IMR-90 (cell line): Measurements from ENCODE around the gene ELMOD3. TPM values are rescaled to one million over a fixed set of nuclear protein-coding genes. Genes with fewer than 3 reads are reported as not detected.

Experiments used
- ATAC-seq: fragments of 200-7000 bp; cut with Tn5 transposase; 2 replicates; pipeline ENCODE4 v1.9.1; 2020; ENCODE audit warnings: low read depth, mild to moderate bottlenecking, moderate library complexity
- BruUV-seq: library from RNA; stranded (reverse); fragments of 400-500 nt; replicated peaks from 2 replicates; lab custom pipeline; 2021; lab: Mats Ljungman, UMichigan
- CTCF ChIA-PET: fragments of 300-600 bp; formaldehyde crosslinking; extraction: SDS; loops from one replicate; lab custom pipeline; 2021; ENCODE audit warnings: antibody characterized with exemption; lab: Yijun Ruan, JAX
- POLR2A ChIA-PET: fragments of 300-600 bp; sonication (Branson Sonifier 250); formaldehyde crosslinking; loops from one replicate; lab custom pipeline; 2022; ENCODE audit warnings: antibody characterized with exemption; ENCODE audit not compliant: unreplicated experiment; lab: Charles Lee
- DNase-seq: peaks from one replicate; pipeline ENCODE4 v3.0.0; 2013
- H2AFZ ChIP-seq: replicated peaks from 2 replicates; pipeline ENCODE3; 2013; ENCODE audit warnings: low read length, mild to moderate bottlenecking; ENCODE audit not compliant: poor library complexity
- H2AK5ac ChIP-seq: 2 replicates; pipeline ENCODE4 v1.6.1; 2013; ENCODE audit warnings: low read depth, low read length, inconsistent platforms
- H2AK9ac ChIP-seq: replicated peaks from 2 replicates; pipeline ENCODE3; 2013; ENCODE audit warnings: mild to moderate bottlenecking, low read depth, low read length, moderate library complexity; ENCODE audit not compliant: poor library complexity
- H2BK120ac ChIP-seq: 2 replicates; pipeline ENCODE4 v1.6.1; 2013; ENCODE audit warnings: low read depth, low read length, inconsistent platforms
- H2BK15ac ChIP-seq: 3 replicates; pipeline ENCODE4 v1.6.1; 2013; ENCODE audit warnings: low read depth, low read length, inconsistent platforms
- H2BK20ac ChIP-seq: 2 replicates; pipeline ENCODE4 v1.6.1; 2013; ENCODE audit warnings: low read depth, mild to moderate bottlenecking, inconsistent platforms, low read length, moderate library complexity
- H2BK5ac ChIP-seq: 2 replicates; pipeline ENCODE4 v1.6.1; 2013; ENCODE audit warnings: mild to moderate bottlenecking, low read depth, low read length, inconsistent platforms; ENCODE audit not compliant: poor library complexity, severe bottlenecking
- H3K14ac ChIP-seq: replicated peaks from 2 replicates; pipeline ENCODE4 v1.6.1; 2013; ENCODE audit warnings: low read depth, low read length, inconsistent platforms
- H3K18ac ChIP-seq: 2 replicates; pipeline ENCODE4 v1.6.1; 2013; ENCODE audit warnings: low read depth, low read length, control low read depth
- H3K23ac ChIP-seq: 2 replicates; pipeline ENCODE4 v1.6.1; 2013; ENCODE audit warnings: low read depth, low read length, inconsistent platforms
- H3K27ac ChIP-seq: 2 replicates; pipeline ENCODE4 v1.5.1; 2013; ENCODE audit warnings: mild to moderate bottlenecking, control low read depth, low read length; ENCODE audit not compliant: insufficient read depth
- H3K27me3 ChIP-seq: 2 replicates; pipeline ENCODE4 v1.6.1; 2013; ENCODE audit warnings: low read length; ENCODE audit not compliant: control insufficient read depth, insufficient read depth
- H3K36me3 ChIP-seq: 2 replicates; pipeline ENCODE4 v1.6.1; 2013; ENCODE audit warnings: low read length, mixed read lengths; ENCODE audit not compliant: control insufficient read depth, insufficient read depth
- H3K4ac ChIP-seq: 2 replicates; pipeline ENCODE4 v1.6.1; 2013; ENCODE audit warnings: low read depth, low read length, inconsistent platforms
- H3K4me1 ChIP-seq: 2 replicates; pipeline ENCODE4 v1.6.1; 2013; ENCODE audit warnings: low read length, mixed read lengths; ENCODE audit not compliant: control insufficient read depth, insufficient read depth
- H3K4me2 ChIP-seq: 2 replicates; pipeline ENCODE4 v1.6.1; 2013; ENCODE audit warnings: low read depth, mild to moderate bottlenecking, control low read depth, low read length, moderate library complexity
- H3K4me3 ChIP-seq: 2 replicates; pipeline ENCODE4 v1.5.1; 2013; ENCODE audit warnings: low read depth, mild to moderate bottlenecking, control low read depth, low read length, moderate library complexity; ENCODE audit not compliant: insufficient read depth
- H3K56ac ChIP-seq: 2 replicates; pipeline ENCODE4 v1.6.1; 2013; ENCODE audit warnings: low read length, inconsistent platforms; ENCODE audit not compliant: insufficient read depth; ENCODE audit errors: extremely low read depth
- H3K79me1 ChIP-seq, 2 experiments: 2 replicates each; pipeline ENCODE4 v1.6.1; 2013; ENCODE audit warnings: low read length in 2 of 2, inconsistent platforms in 1 of 2, low read depth in 1 of 2
- H3K9ac ChIP-seq: 2 replicates; pipeline ENCODE4 v1.6.1; 2013; ENCODE audit warnings: low read depth, low read length, control low read depth
- H3K9me1 ChIP-seq: 2 replicates; pipeline ENCODE4 v1.6.1; 2013; ENCODE audit warnings: low read length, inconsistent platforms; ENCODE audit not compliant: insufficient read depth
- H3K9me3 ChIP-seq: 2 replicates; pipeline ENCODE4 v1.6.1; 2013; ENCODE audit warnings: low read length; ENCODE audit not compliant: control insufficient read depth, insufficient read depth
- H4K20me1 ChIP-seq: 2 replicates; pipeline ENCODE4 v1.6.1; 2013; ENCODE audit warnings: low read length, inconsistent platforms; ENCODE audit not compliant: insufficient read depth
- H4K5ac ChIP-seq: 2 replicates; pipeline ENCODE4 v1.6.1; 2013; ENCODE audit warnings: mild to moderate bottlenecking, low read depth, low read length, control low read depth
- H4K8ac ChIP-seq, 2 experiments: 2 replicates each; pipeline ENCODE4 v1.6.1; 2013; ENCODE audit warnings: low read depth in 2 of 2, low read length in 2 of 2, control low read depth in 1 of 2, inconsistent platforms in 1 of 2
- H4K91ac ChIP-seq: 2 replicates; pipeline ENCODE4 v1.6.1; 2013; ENCODE audit warnings: low read depth, low read length, inconsistent platforms; ENCODE audit not compliant: insufficient read depth
- BHLHE40 ChIP-seq: fragments of 150-350 bp; IDR thresholded peaks from 2 replicates; pipeline ENCODE4 v1.6.1; 2016; ENCODE audit warnings: mild to moderate bottlenecking, low read depth, low read length
- CHD1 ChIP-seq: IDR thresholded peaks from 2 replicates; pipeline ENCODE4 v1.6.1; 2012; ENCODE audit warnings: low read depth, low read length, improper control_type of control experiment
- NFE2L2 ChIP-seq: fragments of 150-350 bp; IDR thresholded peaks from 2 replicates; pipeline ENCODE4 v1.6.1; 2016; ENCODE audit warnings: low read depth, mild to moderate bottlenecking, low read length
- POLR2A ChIP-seq: IDR thresholded peaks from 2 replicates; pipeline ENCODE4 v1.6.1; 2012; ENCODE audit warnings: mild to moderate bottlenecking, low read depth, low read length
- WGBS, 2 experiments: methylation state at CpG; one replicate each; pipeline versions ENCODE4 v1.1.5 to v1.1.7; 2013; ENCODE audit warnings: missing lambda C conversion rate in 2 of 2; ENCODE audit not compliant: insufficient read length in 1 of 2; ENCODE audit errors: extremely low coverage in 2 of 2; 5-methylcytosine and 5-hydroxymethylcytosine counted together
- dilution Hi-C: fragments of 300-500 bp; cut with HindIII; formaldehyde crosslinking; loops from one replicate; pipeline ENCODE4 v1.14.3; 2018; ENCODE audit warnings: low sequenced_read_pairs; ENCODE audit not compliant: unreplicated experiment
- in situ Hi-C: fragments of 300-500 bp; cut with MboI; formaldehyde crosslinking; loops from 3 replicates; pipeline ENCODE4 v1.14.3; 2019; ENCODE audit warnings: low sequenced_read_pairs, inconsistent platforms, mixed read lengths
- intact Hi-C: fragments of 100-400 bp; cut with micrococcal nuclease; formaldehyde crosslinking; loops from 2 replicates; pipeline ENCODE4 v1.10.0; 2022
- polyA plus RNA-seq, 3 experiments: library from polyadenylated mRNA; depleted of rRNA; stranded (reverse); fragments of >200 nt; gene quantifications; 2 replicates each; pipeline ENCODE4 v1.2.3, GENCODE V29; 2012; ENCODE audit warnings: low replicate concordance in 1 of 3
- total RNA-seq: library from RNA; depleted of rRNA; stranded (reverse); fragments of >200 nt; gene quantifications from 2 replicates; pipeline ENCODE4 v1.2.3, GENCODE V29; 2012
- TF ChIP-seq, protein P1 (sequence below): conservative IDR thresholded peaks from 2 replicates; pipeline ENCODE4 v1.5.1; 2012; ENCODE audit warnings: mild to moderate bottlenecking, low read depth, low read length, improper control_type of control experiment

ELMOD3 gene
- total and polyA plus RNA-seq, 2 of the 4 experiments (the other 2 are of a cell fraction), result 13.1 to 20.7 TPM

- ChIA-PET POLR2A (no interaction called here), CTCF (no interaction called here)
- no peak overlapping the region for H4K8ac ChIP-seq
- peaks cover 8% of the 10 kb centered on the region for H3K9me1 ChIP-seq
- H2BK120ac ChIP-seq, result no peak overlapping the region
- H2BK20ac ChIP-seq, result no peak overlapping the region
- no peak overlapping the region for H3K4ac ChIP-seq
- BruUV-seq, result no TSS peak
- no peak overlapping the region for H2AFZ ChIP-seq
- no peak overlapping the region for H2BK15ac ChIP-seq
- peaks cover 7% of the 10 kb centered on the region for H3K4me1 ChIP-seq
- no peak overlapping the region for H3K14ac ChIP-seq
- intact Hi-C loops (loop anchor here (5.0 kb wide), 1 partner anchor 227 kb away; no protein-coding TSS in a partner anchor), dilution Hi-C loops (no loop called here), in situ Hi-C loops (no loop called here)
- H3K18ac ChIP-seq, result no peak overlapping the region
- DNase-seq (no peak), ATAC-seq (no peak)
- peaks cover 13 to 75% of the 10 kb centered on the region in 2 experiments for H3K79me1 ChIP-seq
- H3K27ac ChIP-seq, result no peak overlapping the region
- no peaks in the 10 kb centered on the region for H3K27me3 ChIP-seq
- no peak overlapping the region for H4K91ac ChIP-seq
- WGBS, 2 experiments, result no CpG with 5 or more reads among the region's 9 CpGs
- H3K4me2 ChIP-seq, result peak overlapping the region; percentile 100
- no peaks in the 10 kb centered on the region for H3K9me3 ChIP-seq
- peak overlapping the region; percentile 10; the same call in 1 of the 2 replicates for H3K9ac ChIP-seq
- no peak overlapping the region for H2AK5ac ChIP-seq
- H3K36me3 ChIP-seq, result peaks cover 46% of the 10 kb centered on the region
- H2AK9ac ChIP-seq, result no peak overlapping the region
- peak overlapping the region; percentile 56; the same call in 1 of the 2 replicates for H3K23ac ChIP-seq
- TF ChIP-seq BHLHE40 (no peak), NFE2L2 (no peak), POLR2A (no peak), CHD1 (no peak)
- TF ChIP-seq, protein P1, sequence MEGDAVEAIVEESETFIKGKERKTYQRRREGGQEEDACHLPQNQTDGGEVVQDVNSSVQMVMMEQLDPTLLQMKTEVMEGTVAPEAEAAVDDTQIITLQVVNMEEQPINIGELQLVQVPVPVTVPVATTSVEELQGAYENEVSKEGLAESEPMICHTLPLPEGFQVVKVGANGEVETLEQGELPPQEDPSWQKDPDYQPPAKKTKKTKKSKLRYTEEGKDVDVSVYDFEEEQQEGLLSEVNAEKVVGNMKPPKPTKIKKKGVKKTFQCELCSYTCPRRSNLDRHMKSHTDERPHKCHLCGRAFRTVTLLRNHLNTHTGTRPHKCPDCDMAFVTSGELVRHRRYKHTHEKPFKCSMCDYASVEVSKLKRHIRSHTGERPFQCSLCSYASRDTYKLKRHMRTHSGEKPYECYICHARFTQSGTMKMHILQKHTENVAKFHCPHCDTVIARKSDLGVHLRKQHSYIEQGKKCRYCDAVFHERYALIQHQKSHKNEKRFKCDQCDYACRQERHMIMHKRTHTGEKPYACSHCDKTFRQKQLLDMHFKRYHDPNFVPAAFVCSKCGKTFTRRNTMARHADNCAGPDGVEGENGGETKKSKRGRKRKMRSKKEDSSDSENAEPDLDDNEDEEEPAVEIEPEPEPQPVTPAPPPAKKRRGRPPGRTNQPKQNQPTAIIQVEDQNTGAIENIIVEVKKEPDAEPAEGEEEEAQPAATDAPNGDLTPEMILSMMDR, result no peak
- peaks cover 50% of the 10 kb centered on the region for H4K20me1 ChIP-seq
- peak overlapping the region; percentile 4 for H2BK5ac ChIP-seq
- no peak overlapping the region for H4K5ac ChIP-seq
- peak overlapping the region; percentile 57 for H3K4me3 ChIP-seq
- H3K56ac ChIP-seq, result no peak overlapping the region
These were observed 29.1 kb upstream of the ELMOD3 start for GRCh38 chr2:85325466-85325811.
